Transverse colon (tissue), 4 donors: ENCODE results near the gene CASP9.

Source experiments
- CTCF ChIP-seq, 5 experiments: fragments of 200-600 bp in 3 of 5; fragments of 450-650 bp in 2 of 5; sonication (generic) in 3 of 5; IDR thresholded peaks; 1 replicate in 2 of 5; 2 replicates in 3 of 5; pipeline ENCODE4 v1.5.1; 2016 to 2017; ENCODE audit warnings: antibody characterized with exemption in 5 of 5, inconsistent platforms in 3 of 5, mild to moderate bottlenecking in 2 of 5, moderate library complexity in 1 of 5
- EP300 ChIP-seq: sonication (generic); formaldehyde crosslinking; IDR thresholded peaks from one replicate; pipeline ENCODE4 v1.6.1; 2017; ENCODE audit warnings: antibody characterized with exemption, low read depth
- POLR2AphosphoS5 ChIP-seq, 3 donors: sonication (generic); formaldehyde crosslinking; IDR thresholded peaks; one replicate each; pipeline ENCODE4 v1.6.1; 2016; ENCODE audit warnings: antibody characterized with exemption in 3 of 3

GRCh38 chr1:15557594-15557993, 33.6 kb upstream of the CASP9 start:
- TF ChIP-seq POLR2AphosphoS5 (IDR thresholded peaks at IDR 0.05), result no peak
- TF ChIP-seq CTCF (IDR thresholded peaks at IDR 0.05), result no peak
- TF ChIP-seq EP300, result no peak
